HG02938 (cell line): ENCODE data around the gene CXorf58.

Experiments used
- ATAC-seq: cut with Tn5 transposase; IDR thresholded peaks from one replicate; pipeline ENCODE4 v1.9.1; 2021; ENCODE audit warnings: mild to moderate bottlenecking, moderate library complexity; ENCODE audit not compliant: unreplicated experiment

CXorf58 gene

DNA sequence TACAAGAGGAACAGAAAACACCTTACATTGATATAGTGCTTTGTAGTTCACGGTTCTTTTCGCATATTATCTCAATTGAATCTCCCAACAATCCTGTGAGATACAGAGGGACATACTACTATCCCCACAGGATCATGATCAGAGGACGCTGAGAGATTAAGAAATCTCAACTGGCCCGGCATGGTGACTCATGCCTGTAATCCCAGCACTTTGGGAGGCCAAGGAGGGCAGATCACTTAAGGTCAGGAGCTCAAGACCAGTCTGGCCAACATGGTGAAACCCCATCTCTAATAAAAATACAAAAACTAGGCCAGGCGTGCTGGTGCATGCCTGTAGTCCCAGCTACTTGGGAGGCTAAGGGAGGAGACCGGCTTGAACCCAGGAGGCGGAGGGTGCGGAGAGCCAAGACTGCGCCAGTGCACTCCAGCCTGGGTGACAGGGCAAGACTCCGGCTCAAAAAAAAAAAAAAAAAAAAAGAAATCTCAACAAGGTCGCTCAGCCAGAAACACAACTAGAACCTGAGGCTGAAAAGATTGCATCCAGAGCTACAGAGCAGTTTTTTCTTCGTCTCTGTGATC, 7.5 kb upstream of the CXorf58 start:
- ATAC-seq: no peak

DNA sequence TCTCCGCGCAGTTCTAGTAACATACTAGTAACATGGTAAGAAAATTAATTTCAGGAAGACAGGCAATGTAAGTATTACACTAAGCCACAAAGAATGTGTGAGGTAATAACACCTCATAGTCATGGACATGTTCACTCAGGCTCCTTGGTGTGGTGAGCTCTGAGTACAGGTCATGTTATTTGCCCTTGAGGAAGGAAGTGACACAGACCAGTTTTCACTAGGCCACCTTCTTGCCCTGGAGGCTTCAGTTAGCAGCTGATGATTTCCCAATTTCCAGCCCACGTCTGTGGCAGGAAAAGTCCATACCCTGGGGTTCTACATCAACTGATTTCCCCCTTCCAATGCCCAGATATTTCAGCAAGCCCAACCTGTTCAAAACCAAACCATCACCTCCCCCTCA, 6.7 kb upstream of the CXorf58 start:
- no peak for ATAC-seq

DNA sequence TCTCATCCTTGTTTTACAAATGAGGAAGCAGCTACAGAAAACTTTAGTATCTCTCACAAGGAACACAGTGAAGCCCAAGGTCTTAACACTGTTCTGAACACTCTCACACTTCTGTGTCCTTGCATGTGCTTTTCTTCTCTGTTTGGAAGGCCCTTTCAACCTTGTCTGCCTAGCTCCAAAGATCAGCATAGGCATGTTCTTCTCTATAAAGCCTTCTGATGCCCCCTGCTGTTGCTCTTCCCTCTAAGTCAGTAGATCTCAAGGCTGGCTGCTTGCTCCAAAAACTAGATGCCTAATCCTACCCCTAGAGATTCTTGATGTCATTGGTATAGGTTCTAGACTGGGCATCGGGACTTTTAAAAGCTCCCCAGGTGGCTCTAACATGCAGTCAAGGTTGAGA, 6.0 kb upstream of the CXorf58 start:
- no peak for ATAC-seq

DNA sequence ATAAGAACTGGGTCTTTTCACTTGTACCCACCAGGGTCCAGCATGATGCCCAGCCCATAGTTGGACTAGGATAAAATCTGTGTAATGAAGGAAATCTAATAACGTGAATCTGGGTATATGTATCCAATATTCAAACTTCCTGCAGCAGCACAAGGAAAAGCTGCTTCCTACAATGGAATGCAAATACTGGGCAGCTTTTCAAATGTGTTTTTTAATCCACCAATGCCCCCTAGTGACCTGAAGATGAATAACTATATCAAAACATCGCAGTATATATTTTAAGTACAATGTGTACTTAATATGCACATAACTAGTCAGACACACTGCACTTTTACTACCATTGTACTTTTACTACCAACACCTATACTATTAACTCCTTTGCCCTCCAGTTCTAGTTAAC, 5.4 kb upstream of the CXorf58 start:
- no peak for ATAC-seq

DNA sequence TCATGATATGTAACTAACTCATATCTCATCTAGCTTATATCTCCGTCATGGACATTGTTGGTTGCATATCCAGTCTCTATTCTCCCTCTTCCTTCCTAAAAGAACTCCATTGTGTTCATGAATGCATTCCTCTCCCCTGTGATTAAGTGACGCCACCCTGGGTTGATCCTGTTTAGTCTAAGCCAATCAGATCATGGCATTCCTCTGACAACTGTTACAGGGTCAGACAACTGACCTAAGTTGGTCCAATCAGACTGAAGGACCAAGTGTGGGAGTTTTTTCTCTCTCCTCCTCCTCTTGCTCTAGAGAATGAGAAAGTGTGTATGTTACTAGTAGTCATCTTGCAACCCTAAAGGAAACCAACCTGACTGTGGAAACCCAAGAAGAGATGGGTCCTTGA, 3.7 kb upstream of the CXorf58 start:
- no peak for ATAC-seq

DNA sequence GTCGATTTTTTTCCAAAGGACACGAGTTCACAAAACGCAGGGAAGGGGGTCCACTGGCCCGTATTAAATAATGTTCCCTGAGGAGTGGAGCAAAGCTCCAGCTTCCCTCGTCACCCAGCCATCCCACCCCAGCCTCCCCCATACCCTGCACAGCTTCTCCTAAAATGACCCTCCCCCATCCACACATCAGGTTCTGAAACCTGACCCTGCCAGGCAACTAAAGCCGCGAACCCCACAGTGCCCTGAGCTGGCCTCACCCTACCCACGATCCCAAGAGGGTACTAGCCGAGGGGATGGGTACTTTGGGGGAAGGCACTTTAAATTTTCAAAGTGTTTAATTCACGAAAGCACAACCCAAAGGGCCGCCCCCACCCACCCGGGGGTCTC, 702 bp upstream of the CXorf58 start:
- no peak for ATAC-seq

DNA sequence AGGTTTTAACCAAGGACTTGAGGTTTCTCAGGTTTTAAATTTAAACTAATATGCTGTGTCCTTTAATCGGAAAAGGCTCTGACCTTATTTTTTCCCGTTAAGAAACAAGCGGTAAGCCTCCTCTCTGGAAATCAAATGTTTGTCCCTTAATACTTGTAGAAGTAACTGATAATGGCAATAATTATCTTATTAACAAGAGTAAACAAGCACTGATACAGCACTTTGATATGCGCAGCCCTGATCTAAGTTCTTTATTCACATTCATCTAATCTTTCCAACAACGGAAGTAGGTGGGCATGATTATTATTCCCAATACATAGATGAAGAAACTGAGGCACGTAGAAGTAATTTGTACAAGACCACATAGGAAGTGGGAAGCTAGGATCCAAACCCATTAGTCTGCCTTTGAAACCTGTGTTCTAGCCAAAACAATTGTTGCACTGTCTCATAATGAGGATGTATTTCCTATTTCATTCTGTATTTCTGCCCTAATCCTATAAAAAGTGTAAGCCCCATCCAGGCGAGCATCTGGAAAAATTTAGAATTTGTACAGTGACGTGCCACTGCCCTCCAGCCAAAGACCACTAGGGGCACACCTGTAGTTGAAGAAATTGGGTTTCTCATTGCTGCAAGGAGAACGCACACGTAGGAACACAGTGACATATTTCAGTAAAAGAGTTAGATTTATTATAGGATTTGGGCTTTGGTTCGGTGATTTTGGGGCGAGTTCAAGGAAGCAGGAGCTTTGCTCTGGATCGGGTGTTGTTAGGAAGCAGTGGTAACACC, 606 bp downstream of the CXorf58 start:
- ATAC-seq: no peak

DNA sequence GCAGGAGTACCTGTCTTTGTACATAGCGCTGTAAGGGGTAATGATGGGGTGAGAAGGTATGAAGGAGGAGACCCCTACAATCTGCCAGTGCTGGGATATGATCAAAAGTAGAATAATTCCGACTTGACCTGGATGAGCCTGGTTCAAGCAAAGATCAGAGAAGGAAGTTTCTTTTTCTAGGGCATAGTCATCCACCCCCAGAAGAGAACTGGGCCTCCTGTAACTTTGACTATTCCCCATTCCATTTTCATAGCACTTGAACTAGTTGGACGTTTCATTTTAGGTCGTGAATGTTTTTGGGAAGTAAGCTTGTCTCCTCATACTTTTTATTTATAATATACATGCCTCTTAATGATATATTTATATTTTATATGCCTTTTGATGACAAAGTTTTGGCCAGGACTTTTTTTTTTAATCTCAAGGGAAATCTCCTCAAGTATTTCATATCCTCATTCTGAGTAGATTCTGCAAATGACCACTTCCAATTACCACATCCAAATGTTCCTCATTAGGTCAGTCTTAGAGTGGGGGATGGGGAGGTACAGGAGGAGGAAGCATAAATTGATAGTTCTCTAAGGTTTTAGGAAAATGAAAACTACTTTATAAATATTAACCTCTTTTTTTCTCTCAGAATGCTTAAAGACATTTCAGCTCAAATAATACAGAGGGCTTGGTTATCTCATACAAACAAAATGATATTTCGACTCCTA, 3.5 kb downstream of the CXorf58 start:
- no peak for ATAC-seq

DNA sequence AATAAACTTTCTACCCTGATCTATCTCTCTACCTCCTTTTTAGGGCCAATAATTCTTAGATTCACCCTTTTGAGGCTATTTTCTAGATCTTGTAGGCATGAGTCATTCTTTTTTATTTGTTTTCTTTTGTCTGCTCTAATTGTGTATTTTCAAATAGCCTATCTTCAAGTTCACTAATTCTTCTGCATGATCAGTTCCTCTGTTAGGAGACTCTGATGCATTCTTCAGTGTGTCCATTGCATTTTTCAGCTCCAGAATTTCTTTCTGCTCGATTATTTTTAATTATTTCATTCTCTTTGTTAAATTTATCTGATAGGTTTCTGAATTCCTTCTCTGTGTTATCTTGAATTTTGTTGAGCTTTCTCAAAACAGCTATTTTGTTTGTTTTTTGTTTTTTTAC, 11.3 kb downstream of the CXorf58 start:
- no peak for ATAC-seq

DNA sequence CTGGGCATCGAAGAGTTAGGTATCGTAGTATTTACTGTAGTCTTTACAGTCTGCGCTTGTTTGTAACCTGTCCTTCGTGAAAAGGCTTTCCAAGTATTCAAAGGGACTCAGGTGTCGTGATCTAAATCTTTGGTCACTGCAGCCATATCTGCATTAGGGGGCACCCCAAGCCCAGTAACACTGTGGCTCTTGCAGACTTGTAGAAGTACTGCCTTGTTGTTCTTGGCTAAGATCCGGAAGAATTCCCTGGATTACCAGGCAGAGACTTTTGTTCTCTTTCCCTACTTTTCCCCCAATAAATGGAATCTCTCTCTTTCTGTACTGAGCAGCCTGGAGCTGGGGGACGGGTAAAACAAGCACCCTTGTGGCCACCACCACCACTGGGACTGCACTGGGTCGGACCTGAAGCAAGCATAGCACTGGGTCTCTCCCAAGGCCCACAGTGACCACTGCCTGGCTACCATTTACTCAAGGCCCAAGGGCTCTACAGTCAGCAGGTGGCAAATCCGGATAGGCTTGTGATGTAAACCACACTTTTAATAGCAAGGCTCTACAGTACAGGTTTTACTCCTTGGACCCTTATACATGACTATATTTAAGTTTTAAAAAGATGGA, 12.0 kb downstream of the CXorf58 start:
- ATAC-seq: no peak

DNA sequence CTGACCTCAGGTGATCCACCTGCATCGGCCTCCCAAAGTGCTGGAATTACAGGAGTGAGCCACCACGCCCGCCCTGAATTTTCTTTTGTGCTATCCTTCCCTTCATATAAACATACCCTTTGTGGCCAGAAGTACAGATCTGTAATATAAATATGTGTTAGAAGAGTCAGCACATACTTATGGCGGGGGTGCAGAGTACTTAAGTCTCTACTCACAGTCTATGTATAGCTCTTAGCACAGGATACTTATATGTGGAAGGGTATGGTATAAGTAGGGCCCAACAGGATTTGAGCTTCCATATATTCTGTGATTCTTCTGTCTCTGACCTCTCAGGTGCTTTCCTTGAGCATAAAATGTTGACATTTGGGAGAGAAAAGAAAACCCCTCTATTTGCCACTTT, 18.2 kb downstream of the CXorf58 start:
- ATAC-seq: no peak

DNA sequence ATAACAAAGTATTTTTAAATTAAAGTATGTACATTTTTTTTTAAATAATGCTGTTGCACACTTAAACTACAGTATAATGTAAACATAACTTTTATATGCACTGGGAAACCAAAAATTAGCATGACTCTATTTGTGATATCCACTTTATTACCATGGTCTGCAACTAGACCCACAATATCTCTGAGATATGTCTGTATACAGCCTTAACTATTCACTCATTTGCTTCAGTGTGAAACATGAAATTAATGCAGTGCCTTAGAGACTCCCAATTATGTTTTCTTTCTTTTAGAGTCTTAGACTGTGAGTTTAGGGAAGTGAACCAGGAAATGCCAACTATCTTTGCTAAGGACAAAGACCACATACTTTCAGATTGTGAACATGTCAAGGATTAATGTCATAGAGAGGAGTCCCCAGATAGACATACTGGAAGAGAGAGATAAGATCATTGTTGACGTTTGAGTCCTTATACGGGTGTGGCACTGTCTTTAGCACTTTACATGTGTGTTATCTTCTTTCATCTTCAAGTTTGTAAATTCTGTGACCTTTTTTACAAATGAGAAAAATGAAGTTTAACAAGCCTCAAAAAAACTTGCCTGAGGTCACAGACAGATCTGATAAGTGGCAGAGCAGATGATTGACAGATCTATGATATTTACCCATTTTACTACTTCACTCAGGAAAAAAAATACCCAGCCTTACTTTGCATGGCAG, 23.2 kb downstream of the CXorf58 start:
- no peak for ATAC-seq

DNA sequence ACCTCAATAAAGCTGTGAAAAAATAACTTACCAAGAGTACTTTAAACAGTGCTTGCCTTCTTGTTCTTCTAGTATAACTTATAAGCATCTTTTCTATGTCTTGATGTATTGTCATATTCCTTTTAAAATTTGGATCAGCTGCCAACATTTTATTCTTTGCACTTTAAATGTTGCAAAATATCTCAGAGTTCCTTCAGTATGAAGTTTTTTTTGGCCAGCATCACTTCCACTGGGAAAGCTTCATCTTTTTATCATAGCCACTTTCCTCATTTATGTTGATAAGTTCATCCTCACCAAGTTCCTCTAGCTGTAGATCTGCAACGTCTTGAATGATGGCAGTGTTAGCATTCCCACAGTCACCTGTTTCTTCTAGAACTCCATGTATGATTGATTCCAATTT, 24.2 kb downstream of the CXorf58 start:
- no peak for ATAC-seq

DNA sequence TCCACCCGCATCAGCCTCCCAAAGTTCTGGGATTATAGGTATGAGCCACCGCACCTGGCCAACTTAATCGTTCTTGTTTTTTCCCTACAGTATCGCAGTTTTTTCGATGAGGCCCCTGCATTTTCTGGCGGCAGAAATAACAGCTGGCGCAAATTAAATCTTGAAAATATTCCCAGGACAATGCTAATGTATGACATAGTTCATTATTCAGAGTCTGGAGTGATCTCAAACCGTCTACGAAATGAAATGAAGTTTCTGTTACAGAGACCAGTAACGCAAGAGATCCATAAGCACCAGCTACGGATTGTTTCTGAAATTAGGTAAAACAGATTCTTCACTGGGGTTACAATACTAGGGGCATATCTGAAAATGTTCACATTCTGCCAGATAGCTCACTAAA, 27.3 kb downstream of the CXorf58 start:
- ATAC-seq: no peak

DNA sequence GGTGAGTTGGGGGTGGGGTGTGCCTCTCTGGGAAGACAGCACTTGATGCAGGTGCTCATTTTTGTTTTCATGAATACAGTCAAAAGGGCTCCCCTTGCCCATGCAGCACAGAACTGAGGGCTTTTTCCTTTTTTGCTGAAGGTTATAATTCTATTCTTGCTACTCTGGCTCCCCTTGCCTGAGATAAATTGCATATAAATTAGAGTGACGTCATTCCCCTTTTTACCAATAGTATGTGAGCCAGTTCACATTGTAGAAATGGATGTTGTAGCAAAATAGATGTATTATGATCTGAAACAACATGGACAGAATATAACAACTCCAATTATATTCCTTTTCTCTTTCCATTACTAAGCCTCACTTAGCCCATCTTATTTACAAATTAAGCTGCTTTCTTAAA, 28.4 kb downstream of the CXorf58 start:
- ATAC-seq: no peak

DNA sequence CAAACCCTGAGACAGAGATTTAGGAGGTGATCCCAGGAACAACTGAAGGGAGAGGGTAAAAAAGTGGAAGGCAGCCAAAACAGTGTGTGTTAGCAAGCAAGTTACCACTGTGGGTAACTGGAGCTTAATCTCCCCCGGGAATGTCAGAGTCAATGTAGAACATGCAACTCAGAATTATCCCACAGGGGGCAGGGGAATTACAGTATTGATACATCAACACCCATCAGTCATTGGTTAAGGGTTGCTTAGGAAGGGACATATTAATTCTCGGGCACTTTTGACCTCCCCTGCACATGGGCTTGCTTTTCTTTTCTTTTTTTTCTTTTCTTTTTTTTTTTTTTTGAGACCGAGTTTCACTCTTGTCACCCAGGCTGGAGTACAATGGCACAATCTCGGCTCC, 29.3 kb downstream of the CXorf58 start:
- ATAC-seq: no peak

DNA sequence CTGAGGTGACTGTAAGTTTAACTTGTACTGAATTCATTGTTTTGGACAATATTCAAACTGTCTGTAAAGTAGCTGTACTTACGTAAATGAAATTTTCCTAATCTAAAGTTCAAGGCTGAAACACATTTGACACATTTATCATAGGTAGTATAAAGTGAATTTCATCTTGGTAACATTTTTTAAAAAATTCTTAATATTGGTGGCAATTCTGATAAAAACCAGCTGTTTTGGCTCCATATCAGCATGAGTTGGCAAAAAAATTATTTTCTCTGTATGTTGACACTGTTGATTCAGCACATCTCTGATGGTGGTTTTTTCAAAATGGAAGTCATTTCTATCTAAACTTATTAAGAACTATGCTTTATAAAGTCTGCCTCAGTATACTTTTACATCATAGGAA, 30.9 kb downstream of the CXorf58 start:
- no peak for ATAC-seq

DNA sequence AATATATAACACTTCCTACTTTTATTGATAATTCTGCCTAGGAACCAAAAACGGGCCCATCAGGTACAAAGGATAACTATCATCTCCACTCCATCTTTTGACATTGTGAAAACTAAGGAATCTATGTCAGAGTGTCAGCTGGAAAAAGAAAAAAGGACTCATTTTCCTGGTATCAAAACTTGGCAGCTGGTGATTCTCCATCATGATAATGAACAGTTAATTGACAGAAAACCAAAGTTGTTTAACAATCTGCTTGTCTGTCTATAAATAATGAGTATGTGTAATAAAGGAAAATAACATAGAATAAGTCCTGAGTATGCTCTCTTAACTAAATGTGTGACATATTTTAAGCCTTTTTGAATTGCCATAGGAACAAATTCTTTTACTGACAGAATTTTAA, 31.4 kb downstream of the CXorf58 start:
- ATAC-seq: no peak

DNA sequence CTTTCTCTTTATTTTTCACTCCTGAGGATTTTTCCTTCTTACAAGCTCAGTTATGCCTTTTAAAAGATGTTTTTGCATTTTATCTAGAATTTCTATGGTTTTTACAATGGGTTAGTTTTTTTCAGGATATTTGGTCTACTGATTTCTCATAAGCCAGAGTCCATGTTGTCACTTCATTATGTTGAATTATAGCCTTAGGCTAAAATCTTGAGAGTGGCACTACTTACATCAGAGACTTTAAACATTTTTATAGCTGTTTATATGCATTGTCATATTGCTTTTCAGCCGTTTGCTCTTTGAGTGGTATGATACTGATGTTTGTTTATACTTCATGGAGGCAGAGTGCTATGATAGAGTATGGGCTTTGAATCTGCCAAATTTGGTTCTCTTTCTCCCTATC, 36.4 kb downstream of the CXorf58 start:
- ATAC-seq: no peak

DNA sequence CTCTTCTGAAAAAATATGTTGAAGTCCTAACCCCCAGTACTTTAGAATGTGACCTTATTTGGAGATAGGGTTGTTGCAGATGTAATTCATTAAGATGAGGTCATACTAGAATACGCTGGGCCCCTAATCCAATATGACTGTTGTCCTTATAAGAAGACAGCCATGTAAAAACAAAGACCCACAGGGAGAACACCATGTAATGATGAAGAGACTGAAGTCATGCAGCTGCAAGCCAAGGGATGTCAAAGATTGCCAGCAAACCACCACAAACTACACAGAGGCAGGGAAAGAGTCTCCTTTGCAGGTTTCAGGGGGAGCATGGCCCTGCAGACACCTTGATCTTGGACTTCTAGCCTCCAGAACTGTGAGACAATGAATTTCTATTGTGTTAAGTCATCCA, 37.4 kb downstream of the CXorf58 start:
- no peak for ATAC-seq

DNA sequence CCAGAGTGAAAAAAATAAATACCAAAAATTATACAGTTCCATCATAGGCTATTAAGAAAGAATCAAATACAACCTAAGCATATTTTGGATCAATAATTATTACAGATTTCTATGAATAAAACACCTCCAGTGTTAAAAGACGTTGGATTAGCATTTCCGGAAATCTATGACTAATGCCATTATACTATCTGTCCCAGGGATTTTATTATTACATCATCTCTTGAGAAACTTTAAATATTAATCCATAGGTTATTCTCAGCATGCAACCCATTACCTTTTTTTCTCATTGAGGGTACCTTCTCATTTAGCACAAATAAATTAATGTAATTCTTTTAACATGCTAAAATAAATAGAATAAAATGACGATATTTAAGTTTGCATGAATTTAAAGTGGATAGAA, 44.6 kb downstream of the CXorf58 start:
- ATAC-seq: no peak
